Mucosa of rectum (tissue), 2 donors: Measurements from ENCODE around the gene FLYWCH1.

Source experiments
- H3K27ac ChIP-seq, 2 donors: one replicate each; pipeline ENCODE4 v1.7.0; 2013; ENCODE audit warnings: inconsistent platforms in 2 of 2, low read depth in 2 of 2, low read length in 2 of 2
- H3K27me3 ChIP-seq, 2 donors: one replicate each; pipeline ENCODE4 v1.7.0; 2013; ENCODE audit warnings: low read length in 2 of 2; ENCODE audit not compliant: control insufficient read depth in 2 of 2, insufficient read depth in 2 of 2
- H3K36me3 ChIP-seq, 2 donors: one replicate each; pipeline ENCODE4 v1.7.0; 2013; ENCODE audit warnings: low read length in 2 of 2; ENCODE audit not compliant: control insufficient read depth in 2 of 2, insufficient read depth in 2 of 2
- H3K4me1 ChIP-seq, 2 donors: one replicate each; pipeline ENCODE4 v1.7.0; 2013; ENCODE audit warnings: low read length in 2 of 2, mild to moderate bottlenecking in 1 of 2; ENCODE audit not compliant: control insufficient read depth in 2 of 2, insufficient read depth in 2 of 2
- H3K4me3 ChIP-seq, 2 donors: one replicate each; pipeline ENCODE4 v1.7.0; 2013; ENCODE audit warnings: low read length in 2 of 2
- H3K9ac ChIP-seq, 2 donors: one replicate each; pipeline ENCODE4 v1.7.0; 2013; ENCODE audit warnings: low read length in 2 of 2, low read depth in 1 of 2, mild to moderate bottlenecking in 1 of 2
- H3K9me3 ChIP-seq, 2 donors: one replicate each; pipeline ENCODE4 v1.7.0; 2013; ENCODE audit warnings: low read length in 2 of 2; ENCODE audit not compliant: control insufficient read depth in 2 of 2
- donor health status: healthy.
- donor health status: Normal muscosa, but diverticular disease.

Gene FLYWCH1

GRCh38 chr16:2911638-2912329, at the start of gene FLYWCH1:
Gene FLYWCH1, plus strand, starts transcription at chr16:2911931. Its CDS starts 17,755 bp downstream, at chr16:2929686.
- peak within 1 kb of the TSS; percentile 81 to 90 for H3K4me3 ChIP-seq
- H3K9me3 ChIP-seq, result no peaks in the 10 kb centered on the region
- peaks cover 9 to 12% of the 10 kb centered on the region in 2 donors for H3K4me1 ChIP-seq
- H3K27ac ChIP-seq, result peak within 1 kb of the TSS; percentile 66 to 75
- H3K36me3 ChIP-seq, result peaks cover 7% of the 10 kb centered on the region in 2 donors
- H3K9ac ChIP-seq, result peak within 1 kb of the TSS; percentile 70 to 75
- no peaks in the 10 kb centered on the region for H3K27me3 ChIP-seq

GRCh38 chr16:2865651-2866050, 46.1 kb upstream of the FLYWCH1 start:
- no peak overlapping the region for H3K27ac ChIP-seq
- H3K36me3 ChIP-seq, result no peaks in the 10 kb centered on the region
- no peak overlapping the region for H3K4me3 ChIP-seq
- peaks cover 3 to 4% of the 10 kb centered on the region in 2 donors for H3K4me1 ChIP-seq
- no peaks in the 10 kb centered on the region for H3K9me3 ChIP-seq
- H3K27me3 ChIP-seq, result peaks cover 2 to 4% of the 10 kb centered on the region in 2 donors
- H3K9ac ChIP-seq, result no peak overlapping the region

- H3K4me3 ChIP-seq, result no peak overlapping the region
- H3K27ac ChIP-seq, result no peak overlapping the region
- no peaks in the 10 kb centered on the region for H3K9me3 ChIP-seq
- peaks cover 3 to 4% of the 10 kb centered on the region in 2 donors for H3K4me1 ChIP-seq
- H3K27me3 ChIP-seq, result peaks cover 2 to 4% of the 10 kb centered on the region in 2 donors
- no peaks in the 10 kb centered on the region for H3K36me3 ChIP-seq
- H3K9ac ChIP-seq, result no peak overlapping the region
Measured at GRCh38 chr16:2866431-2866830, 45.3 kb upstream of the FLYWCH1 start.

- Histone ChIP-seq H3K9ac (peak overlapping the region; percentile 70 to 81), H3K4me3 (peak overlapping the region; percentile 80 to 84), H3K4me1 (peaks cover 3 to 4% of the 10 kb centered on the region in 2 donors), H3K27ac (peak overlapping the region; percentile 88 to 94), H3K27me3 (peaks cover 2 to 4% of the 10 kb centered on the region in 2 donors), H3K9me3 (no peaks in the 10 kb centered on the region), H3K36me3 (no peaks in the 10 kb centered on the region)
Measured at GRCh38 chr16:2867661-2867986, 44.1 kb upstream of the FLYWCH1 start.

GRCh38 chr16:2867987-2868789, 43.5 kb upstream of the FLYWCH1 start:
- Histone ChIP-seq H3K27ac (peak overlapping the region; percentile 88 to 94), H3K4me3 (peak overlapping the region; percentile 80 to 84), H3K4me1 (peaks cover 3 to 4% of the 10 kb centered on the region in 2 donors), H3K9me3 (no peaks in the 10 kb centered on the region), H3K27me3 (peaks cover 2 to 4% of the 10 kb centered on the region in 2 donors), H3K9ac (peak overlapping the region; percentile 70 to 81), H3K36me3 (no peaks in the 10 kb centered on the region)

DNA sequence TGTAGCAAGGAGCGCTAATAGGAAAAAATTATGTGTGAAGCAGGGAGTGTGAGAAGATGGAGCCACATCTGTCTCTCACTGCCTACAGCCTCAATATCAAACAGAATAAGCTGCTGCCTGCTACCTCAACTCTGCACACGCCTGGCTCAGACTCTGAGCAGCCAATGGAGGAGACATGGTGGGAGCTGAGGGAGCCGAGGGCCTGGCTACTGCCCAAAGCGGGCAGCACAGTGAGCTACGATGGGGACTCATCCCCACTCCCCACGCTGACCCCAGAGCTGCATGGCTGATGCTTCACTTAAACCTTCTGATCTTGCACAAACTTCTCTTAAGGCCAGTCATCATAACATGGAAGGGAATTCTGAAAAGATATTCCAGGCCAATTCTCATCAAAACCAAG, 39.8 kb upstream of the FLYWCH1 start:
- Histone ChIP-seq H3K27ac (no peak overlapping the region), H3K4me1 (peaks cover 5 to 9% of the 10 kb centered on the region in 2 donors), H3K27me3 (no peaks in the 10 kb centered on the region), H3K36me3 (no peaks in the 10 kb centered on the region), H3K9me3 (no peaks in the 10 kb centered on the region), H3K4me3 (no peak overlapping the region), H3K9ac (no peak overlapping the region)

DNA sequence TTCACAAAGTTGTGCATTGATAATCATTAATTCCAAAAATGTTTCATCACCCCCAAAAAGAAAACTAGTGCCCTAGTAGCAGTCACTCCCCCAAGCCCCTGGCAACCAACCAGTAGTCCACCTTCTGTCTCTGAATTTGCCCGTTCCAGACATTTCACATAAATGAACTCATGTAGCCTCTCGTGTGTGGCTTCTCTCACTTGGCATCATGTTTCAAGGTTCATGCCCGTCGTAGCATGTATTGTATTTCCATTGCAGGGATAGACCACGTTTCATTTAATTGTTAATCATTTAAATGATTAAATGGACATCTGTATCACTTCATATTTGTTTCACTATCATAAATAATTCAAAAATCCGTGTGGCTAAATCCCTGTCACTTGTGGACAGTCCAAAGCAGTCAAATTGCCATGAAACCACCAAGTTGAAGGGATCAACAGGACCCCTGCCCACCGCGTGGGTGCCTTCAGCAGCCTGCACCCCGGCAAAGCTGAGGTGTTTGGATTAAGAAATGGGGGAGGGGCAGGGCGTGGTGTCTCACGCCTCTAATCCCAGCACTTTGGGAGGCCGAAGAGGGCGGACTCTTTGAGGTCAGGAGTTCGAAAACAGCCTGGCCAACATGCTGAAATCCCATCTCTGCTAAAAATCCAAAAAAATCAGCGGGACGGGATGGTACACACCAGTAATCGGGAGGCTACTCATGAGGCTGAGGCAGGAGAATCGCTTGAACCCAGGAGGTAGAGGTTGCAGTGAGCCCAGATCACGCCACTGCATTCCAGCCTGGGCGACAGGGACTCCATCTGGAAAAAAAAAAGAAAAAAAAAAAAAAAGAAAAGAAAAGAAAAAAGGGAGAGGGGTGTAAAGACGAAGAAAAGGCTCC, 37.5 kb upstream of the FLYWCH1 start:
- no peak overlapping the region for H3K4me3 ChIP-seq
- peaks cover 2 to 5% of the 10 kb centered on the region in 2 donors for H3K4me1 ChIP-seq
- no peaks in the 10 kb centered on the region for H3K9me3 ChIP-seq
- H3K36me3 ChIP-seq, result no peaks in the 10 kb centered on the region
- H3K27ac ChIP-seq, result no peak overlapping the region
- no peaks in the 10 kb centered on the region for H3K27me3 ChIP-seq
- H3K9ac ChIP-seq, result peak overlapping the region in 1 of 2 donors; percentile 41

- peaks cover 2 to 5% of the 10 kb centered on the region in 2 donors for H3K4me1 ChIP-seq
- H3K27ac ChIP-seq, result no peak overlapping the region
- no peaks in the 10 kb centered on the region for H3K27me3 ChIP-seq
- H3K9ac ChIP-seq, result no peak overlapping the region
- no peaks in the 10 kb centered on the region for H3K9me3 ChIP-seq
- no peak overlapping the region for H3K4me3 ChIP-seq
- no peaks in the 10 kb centered on the region for H3K36me3 ChIP-seq
Measured at GRCh38 chr16:2874912-2875362, 36.8 kb upstream of the FLYWCH1 start.

DNA sequence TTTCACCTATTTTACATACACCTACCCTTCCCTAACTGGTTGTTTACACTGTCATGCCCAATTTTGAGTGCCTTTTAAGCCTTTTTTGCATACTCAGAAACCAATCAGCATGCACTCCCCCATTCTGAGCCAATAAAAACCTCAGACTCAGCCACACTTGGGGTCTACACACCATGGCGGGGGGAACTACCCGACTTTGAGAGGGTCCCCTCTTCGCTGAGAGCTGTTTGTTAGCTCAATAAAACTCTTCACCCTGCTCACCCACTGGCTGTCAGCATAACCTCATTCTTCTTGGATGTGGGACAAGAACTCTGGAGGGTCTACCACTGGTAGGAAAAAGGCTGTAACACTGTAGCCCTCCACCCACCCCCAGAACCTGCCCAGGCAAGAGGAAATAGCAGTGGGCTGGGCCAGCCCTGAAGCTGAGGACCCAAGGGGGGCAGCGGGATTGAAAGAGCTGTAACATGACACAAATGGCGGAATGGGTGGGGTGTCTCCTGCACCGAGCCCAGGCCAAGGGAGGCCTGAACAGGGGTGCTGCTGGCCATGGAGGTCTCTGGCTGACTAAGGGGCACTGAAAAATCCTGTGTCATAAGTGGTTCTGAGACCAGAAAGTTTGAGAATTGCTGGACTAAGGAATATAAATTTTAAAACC, 31.8 kb upstream of the FLYWCH1 start:
- H3K27ac ChIP-seq, result no peak overlapping the region
- no peaks in the 10 kb centered on the region for H3K27me3 ChIP-seq
- H3K4me3 ChIP-seq, result no peak overlapping the region
- H3K9me3 ChIP-seq, result no peaks in the 10 kb centered on the region
- H3K9ac ChIP-seq, result no peak overlapping the region
- no peaks in the 10 kb centered on the region for H3K36me3 ChIP-seq
- peaks cover 7 to 12% of the 10 kb centered on the region in 2 donors for H3K4me1 ChIP-seq
